A549 treated with RU486 at 1 μM for 4 hours (cell line): ENCODE results near the gene KLF7. TPM values are rescaled to one million over a fixed set of nuclear protein-coding genes. Genes with fewer than 3 reads are reported as not detected.

Source experiments
- total RNA-seq: library from RNA; stranded (reverse); fragments of 200-300 nt; extraction: Qiagen RNA extraction; gene quantifications from 5 replicates; pipeline ENCODE4 v1.2.3, GENCODE V29; 2022; ENCODE audit warnings: low read depth

The KLF7 gene
- 17.2 to 27.2 TPM (median 22.6 TPM) in 5 replicates for total RNA-seq

GRCh38 chr2:207165121-207166038 lies at the start of gene KLF7:
Gene KLF7, minus strand, starts transcription at chr2:207165948. Its CDS starts 380 bp downstream, at chr2:207165568.

Other genes with a start within 250 kb of the KLF7 start
- gene CPO, start 226.4 kb downstream of the KLF7 start, total RNA-seq, result not detected in 5 replicates